NK-92 (cell line): ENCODE measurements around the gene RALGPS1.

ENCODE experiments used
- DNase-seq: peaks from one replicate; lab custom pipeline; 2025; ENCODE audit not compliant: unreplicated experiment; lab: John Stamatoyannopoulos, UW

The RALGPS1 gene

GRCh38 chr9:127215268-127216209 is 301.0 kb downstream of the RALGPS1 start:
- no peak for DNase-seq

- no peak for DNase-seq
These were observed 301.8 kb downstream of the RALGPS1 start for GRCh38 chr9:127216210-127216887.

- no peak for DNase-seq
These were observed 302.3 kb downstream of the RALGPS1 start for GRCh38 chr9:127216888-127217217.

DNA sequence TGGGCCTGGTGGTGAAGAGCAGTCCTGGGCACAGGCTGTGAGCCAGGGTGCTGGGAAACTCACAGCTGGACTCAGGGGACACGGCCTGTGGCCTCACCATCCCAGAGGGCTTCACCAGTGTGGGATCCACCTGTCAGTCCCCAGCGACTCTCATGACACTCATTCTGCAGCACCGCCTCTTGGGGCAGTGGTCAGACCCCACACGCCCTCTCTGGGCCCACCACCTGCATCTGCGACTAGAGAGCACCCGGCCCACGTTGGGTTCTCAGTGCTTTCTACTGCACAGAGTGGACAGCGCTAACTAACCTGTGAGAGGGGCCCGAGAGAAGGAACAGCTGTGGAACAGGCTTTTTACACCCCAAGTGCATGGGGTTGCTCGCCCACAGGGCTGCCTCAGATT is 304.2 kb downstream of the RALGPS1 start:
- DNase-seq, result no peak

GRCh38 chr9:127219520-127219919 is 304.9 kb downstream of the RALGPS1 start:
- DNase-seq, result no peak

DNA sequence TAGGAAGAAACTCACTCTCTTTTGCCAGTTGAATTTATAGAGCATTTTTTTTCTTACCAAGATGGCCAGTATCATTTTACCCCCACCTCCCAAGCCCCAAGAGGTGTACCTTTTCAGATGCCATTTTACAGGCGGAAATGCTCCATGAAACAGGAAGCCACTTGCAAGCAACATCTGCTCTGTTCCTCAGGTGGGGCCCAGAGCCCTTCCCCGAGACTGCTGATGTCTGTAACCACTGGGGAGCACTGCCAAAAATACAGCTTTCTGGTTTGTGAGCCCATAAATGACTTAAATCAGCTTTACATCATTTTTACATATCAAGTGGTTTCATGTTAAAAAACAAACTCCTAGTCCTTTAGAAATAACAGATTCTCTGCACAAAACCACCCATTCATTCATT is 307.1 kb downstream of the RALGPS1 start:
- DNase-seq, result no peak

- no peak for DNase-seq
These were observed 308.0 kb downstream of the RALGPS1 start for GRCh38 chr9:127222388-127223095.

DNA sequence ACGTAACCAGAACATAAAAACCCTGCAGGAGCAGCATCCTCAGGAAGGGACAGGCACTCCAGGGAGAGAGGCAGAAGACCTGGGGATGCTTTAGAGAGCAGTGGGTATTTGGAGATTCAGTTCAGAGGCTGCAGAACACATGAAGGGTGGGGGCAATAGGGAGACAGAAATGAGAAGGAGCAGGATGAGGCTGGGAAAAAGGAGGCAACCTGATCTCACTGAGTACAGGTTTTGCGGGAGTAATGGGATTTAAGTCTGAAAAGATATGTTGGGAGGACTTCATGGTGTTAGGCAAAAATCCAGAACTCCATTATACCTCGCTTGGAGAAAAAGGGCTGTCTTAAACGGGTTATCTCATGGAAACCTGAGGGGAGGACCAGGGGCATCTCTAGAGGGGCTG is 308.7 kb downstream of the RALGPS1 start:
- DNase-seq, result no peak

DNA sequence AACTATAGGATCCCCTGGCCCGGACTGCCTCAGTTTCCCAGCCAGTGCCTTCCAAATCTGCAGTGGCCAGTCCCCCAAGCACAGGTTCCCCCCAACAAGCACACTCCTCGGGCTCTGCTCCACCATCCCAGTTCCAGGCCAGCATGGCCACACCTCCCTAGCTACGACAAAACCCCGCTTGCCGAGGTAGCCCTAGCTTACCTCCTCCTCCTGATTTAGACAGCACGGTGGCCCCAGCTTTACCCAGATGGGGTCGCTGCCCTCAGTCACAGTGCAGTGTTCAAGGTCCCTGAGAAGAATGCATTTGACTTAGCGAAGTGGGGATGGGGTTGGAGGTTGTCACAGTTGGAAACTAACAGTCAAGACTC is 309.2 kb downstream of the RALGPS1 start:
- no peak for DNase-seq

GRCh38 chr9:127224178-127224882 is 309.7 kb downstream of the RALGPS1 start:
- DNase-seq, result peak; percentile 8

GRCh38 chr9:127224883-127225739 is 310.5 kb downstream of the RALGPS1 start:
- peak; percentile 6 for DNase-seq

- no peak for DNase-seq
These were observed 311.4 kb downstream of the RALGPS1 start for GRCh38 chr9:127225801-127226625.

- DNase-seq, result no peak
These were observed 315.3 kb downstream of the RALGPS1 start for GRCh38 chr9:127229691-127230417.

DNA sequence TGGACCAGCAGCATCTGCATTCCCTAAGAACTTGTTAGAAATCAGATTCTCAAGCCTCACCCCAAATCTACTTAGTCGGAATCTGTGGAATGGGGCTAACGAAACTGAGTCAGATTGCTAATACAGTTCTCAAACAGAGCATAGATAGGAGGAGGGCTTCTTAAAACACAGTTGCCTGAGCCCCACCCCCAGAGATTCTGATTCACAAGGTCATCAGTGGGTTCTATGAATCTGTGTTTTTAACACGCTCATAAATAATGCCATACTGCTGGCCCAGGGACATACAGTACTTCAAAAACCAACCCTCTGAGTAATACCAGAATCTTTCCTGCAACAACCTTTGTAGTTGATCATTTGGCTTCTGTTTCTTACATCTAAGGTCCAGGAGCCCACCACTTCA is 317.1 kb downstream of the RALGPS1 start:
- DNase-seq, result no peak

DNA sequence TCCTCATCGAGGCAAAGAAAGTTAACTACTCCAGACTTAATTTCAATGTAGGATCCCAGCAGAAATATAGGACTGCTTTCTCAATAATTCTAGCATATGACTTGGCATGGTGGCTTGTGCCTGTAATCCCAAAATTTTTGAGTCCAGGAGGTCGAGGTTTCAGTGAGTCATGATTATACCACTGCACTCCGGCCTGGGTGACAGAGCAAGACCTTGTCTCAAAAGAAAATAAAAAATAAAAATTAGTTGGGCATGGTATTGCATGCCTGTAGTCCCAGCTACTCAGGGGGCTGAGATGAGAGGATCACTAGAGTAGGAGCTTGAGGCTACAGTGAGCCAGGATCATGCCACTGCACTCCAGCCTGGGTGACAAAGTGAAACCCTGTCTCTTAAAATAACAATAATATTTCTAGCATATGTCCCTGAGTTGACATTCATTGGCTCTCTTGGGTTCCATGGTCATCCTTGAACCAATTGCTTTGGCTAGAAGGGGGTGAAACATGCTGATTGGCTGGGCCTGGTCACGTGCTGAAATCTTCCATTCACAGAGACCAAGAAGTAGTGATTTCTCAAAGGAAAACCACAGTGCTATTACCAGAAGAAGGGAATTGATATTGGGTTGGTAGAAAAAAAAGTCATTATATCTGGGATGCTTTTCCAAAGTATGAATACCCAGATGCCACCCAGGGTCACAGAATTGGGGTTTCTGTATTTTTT is 318.4 kb downstream of the RALGPS1 start:
- no peak for DNase-seq

DNA sequence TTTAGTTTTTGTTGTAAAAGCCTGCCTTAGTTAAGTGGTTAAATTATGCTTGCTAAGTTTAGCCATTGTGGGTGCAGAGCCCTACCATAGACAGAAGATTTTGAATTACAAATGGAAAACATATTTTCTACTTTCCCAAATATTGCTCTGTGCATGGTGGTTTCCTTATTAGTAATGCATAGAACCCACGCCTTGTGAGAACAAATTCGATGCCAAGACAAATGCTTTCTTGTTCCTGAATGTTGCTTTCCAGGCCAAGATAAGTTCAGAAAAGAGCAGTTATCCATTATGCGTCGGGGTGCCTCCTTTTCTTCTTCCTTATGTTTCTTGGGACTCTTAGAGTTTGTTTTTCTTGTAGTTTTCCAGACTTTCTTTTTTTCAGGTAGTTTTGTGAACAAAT is 319.0 kb downstream of the RALGPS1 start:
- DNase-seq, result no peak

DNA sequence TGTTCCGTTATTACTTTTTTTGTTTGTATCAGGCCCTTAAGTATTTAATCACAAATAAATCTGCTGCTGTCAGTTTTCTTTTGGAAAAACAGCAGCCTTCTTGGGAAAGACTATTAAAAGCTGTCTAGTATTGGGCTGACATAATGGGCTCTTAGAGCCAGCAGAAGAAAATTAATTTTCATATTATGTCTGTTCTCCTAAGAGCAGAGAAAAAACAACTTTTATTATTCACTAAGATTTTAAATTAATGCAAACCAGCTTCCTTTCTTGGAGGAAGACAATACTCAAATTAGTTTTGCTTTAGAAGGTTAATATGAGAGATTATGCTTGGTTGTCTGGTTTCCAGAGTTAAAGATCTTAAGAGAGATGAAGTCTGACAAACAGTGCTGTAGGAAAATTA is 319.4 kb downstream of the RALGPS1 start:
- no peak for DNase-seq

GRCh38 chr9:127237801-127238200 is 323.2 kb downstream of the RALGPS1 start:
- no peak for DNase-seq
